Prostate gland (tissue), 2 donors: Measurements from ENCODE around the gene PROX2.

Experiments
- POLR2A ChIP-seq: fragments of 450-650 bp; IDR thresholded peaks from one replicate; pipeline ENCODE4 v1.6.1; 2016; ENCODE audit warnings: antibody characterized with exemption, mild to moderate bottlenecking
- POLR2AphosphoS5 ChIP-seq: sonication (generic); formaldehyde crosslinking; IDR thresholded peaks from one replicate; pipeline ENCODE4 v1.6.1; 2017; ENCODE audit warnings: antibody characterized with exemption
- TF ChIP-seq, protein P1 (sequence below), 4 experiments: fragments of 200-600 bp in 2 of 4; fragments of 450-650 bp in 2 of 4; sonication (generic) in 2 of 4; IDR thresholded peaks; 1 replicate in 3 of 4; 2 replicates in 1 of 4; pipeline ENCODE4 v1.5.1; 2016 to 2019; ENCODE audit warnings: antibody characterized with exemption in 4 of 4, mild to moderate bottlenecking in 2 of 4, moderate library complexity in 2 of 4

DNA sequence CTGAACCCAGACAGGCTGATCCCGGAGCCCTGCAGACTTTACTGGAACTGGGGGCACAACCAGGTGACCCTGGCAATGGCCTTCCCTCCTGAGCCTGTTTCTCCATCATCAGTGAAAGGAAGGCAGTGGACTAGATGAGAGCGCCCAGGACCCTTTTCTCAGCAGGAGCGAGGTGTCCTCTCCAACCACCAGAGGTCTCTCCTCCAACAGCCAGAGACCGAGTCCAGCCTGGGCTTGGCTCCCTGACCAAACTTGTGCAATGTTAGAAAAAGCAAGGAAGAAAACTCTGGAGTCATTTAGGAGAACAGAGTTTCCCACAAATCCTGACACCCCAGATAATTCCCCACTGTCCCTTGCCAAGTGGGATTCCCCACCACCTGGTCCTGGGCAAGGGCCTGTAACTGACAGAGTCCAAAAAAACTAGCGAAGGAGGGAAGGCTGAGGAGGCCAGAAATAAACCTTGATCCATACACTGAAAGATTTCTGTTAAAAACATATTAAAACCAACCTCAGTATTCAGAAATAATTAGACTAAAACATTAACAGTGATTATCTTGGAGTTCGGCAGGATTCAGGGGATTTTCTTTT lies 38.1 kb upstream of the PROX2 start:
- TF ChIP-seq, protein P1, sequence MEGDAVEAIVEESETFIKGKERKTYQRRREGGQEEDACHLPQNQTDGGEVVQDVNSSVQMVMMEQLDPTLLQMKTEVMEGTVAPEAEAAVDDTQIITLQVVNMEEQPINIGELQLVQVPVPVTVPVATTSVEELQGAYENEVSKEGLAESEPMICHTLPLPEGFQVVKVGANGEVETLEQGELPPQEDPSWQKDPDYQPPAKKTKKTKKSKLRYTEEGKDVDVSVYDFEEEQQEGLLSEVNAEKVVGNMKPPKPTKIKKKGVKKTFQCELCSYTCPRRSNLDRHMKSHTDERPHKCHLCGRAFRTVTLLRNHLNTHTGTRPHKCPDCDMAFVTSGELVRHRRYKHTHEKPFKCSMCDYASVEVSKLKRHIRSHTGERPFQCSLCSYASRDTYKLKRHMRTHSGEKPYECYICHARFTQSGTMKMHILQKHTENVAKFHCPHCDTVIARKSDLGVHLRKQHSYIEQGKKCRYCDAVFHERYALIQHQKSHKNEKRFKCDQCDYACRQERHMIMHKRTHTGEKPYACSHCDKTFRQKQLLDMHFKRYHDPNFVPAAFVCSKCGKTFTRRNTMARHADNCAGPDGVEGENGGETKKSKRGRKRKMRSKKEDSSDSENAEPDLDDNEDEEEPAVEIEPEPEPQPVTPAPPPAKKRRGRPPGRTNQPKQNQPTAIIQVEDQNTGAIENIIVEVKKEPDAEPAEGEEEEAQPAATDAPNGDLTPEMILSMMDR (IDR thresholded peaks at IDR 0.05): peak; percentile 25 to 77 (median 66)
- TF ChIP-seq POLR2A: no peak
- TF ChIP-seq POLR2AphosphoS5: peak; percentile 46
